Neural progenitor cell (in vitro differentiated cells): ENCODE data around the gene LGALS7B. TPM values are rescaled to one million over a fixed set of nuclear protein-coding genes. Genes with fewer than 3 reads are reported as not detected.
"Not testable (repeated sequence)": the region's sequence is repeated elsewhere in the genome, so short reads cannot be mapped to it uniquely, and the experiment has no call there.

ENCODE experiments used
- DNase-seq: peaks from one replicate; pipeline ENCODE4 v3.0.0-alpha.2; 2016; ENCODE audit warnings: low spot score
- H2AFZ ChIP-seq: fragments of 200-600 bp; sonication (generic); replicated peaks from 2 replicates; pipeline ENCODE4 v1.6.1; 2016; ENCODE audit warnings: antibody characterized with exemption
- H3F3A ChIP-seq: fragments of 200-600 bp; sonication (generic); 2 replicates; pipeline ENCODE4 v1.6.1; 2016; ENCODE audit warnings: antibody characterized with exemption, low read depth
- H3K27ac ChIP-seq: fragments of 200-600 bp; sonication (generic); 2 replicates; pipeline ENCODE4 v1.5.1; 2016; ENCODE audit warnings: mild to moderate bottlenecking
- H3K27me3 ChIP-seq: fragments of 200-600 bp; sonication (generic); 2 replicates; pipeline ENCODE4 v1.6.1; 2016; ENCODE audit warnings: mild to moderate bottlenecking, moderate library complexity
- H3K36me3 ChIP-seq: fragments of 200-600 bp; sonication (generic); 2 replicates; pipeline ENCODE4 v1.5.1; 2016
- H3K4me1 ChIP-seq: fragments of 200-600 bp; sonication (generic); 2 replicates; pipeline ENCODE4 v1.6.1; 2016; ENCODE audit warnings: mixed run types
- H3K4me2 ChIP-seq: fragments of 200-600 bp; sonication (generic); 2 replicates; pipeline ENCODE4 v1.6.1; 2016
- H3K4me3 ChIP-seq: fragments of 200-600 bp; sonication (generic); 2 replicates; pipeline ENCODE4 v1.5.1; 2016
- H3K79me2 ChIP-seq: fragments of 200-600 bp; sonication (generic); 2 replicates; pipeline ENCODE4 v1.6.1; 2016; ENCODE audit warnings: low read depth
- H3K9ac ChIP-seq: fragments of 200-600 bp; sonication (generic); 2 replicates; pipeline ENCODE4 v1.6.1; 2016
- H3K9me3 ChIP-seq: fragments of 200-600 bp; sonication (generic); 2 replicates; pipeline ENCODE4 v1.5.1; 2016; ENCODE audit warnings: low read depth
- H4K20me1 ChIP-seq: fragments of 200-600 bp; sonication (generic); 2 replicates; pipeline ENCODE4 v1.6.1; 2016; ENCODE audit warnings: low read depth
- H3K27ac Mint-ChIP-seq: 3 replicates; pipeline ENCODE4 v1.8.0; 2021; ENCODE audit warnings: mixed read lengths
- H3K27me3 Mint-ChIP-seq: 2 replicates; pipeline ENCODE4 v1.8.0; 2022; ENCODE audit warnings: low read depth, mild to moderate bottlenecking, inconsistent platforms, moderate library complexity, mixed read lengths; ENCODE audit not compliant: insufficient read depth
- H3K36me3 Mint-ChIP-seq: 3 replicates; pipeline ENCODE4 v1.8.0; 2021; ENCODE audit warnings: mixed read lengths
- H3K4me1 Mint-ChIP-seq: 3 replicates; pipeline ENCODE4 v1.8.0; 2021; ENCODE audit warnings: mixed read lengths
- H3K4me3 Mint-ChIP-seq: 3 replicates; pipeline ENCODE4 v1.8.0; 2021; ENCODE audit warnings: mild to moderate bottlenecking, moderate library complexity, mixed read lengths
- H3K9me3 Mint-ChIP-seq: 3 replicates; pipeline ENCODE4 v1.8.0; 2020; ENCODE audit warnings: mixed read lengths
- EZH2 ChIP-seq: fragments of 200-600 bp; sonication (generic); IDR thresholded peaks from 2 replicates; pipeline ENCODE4 v1.6.1; 2017; ENCODE audit warnings: antibody characterized with exemption, mild to moderate bottlenecking, moderate library complexity
- EZH2phosphoT487 ChIP-seq: fragments of 200-600 bp; sonication (generic); IDR thresholded peaks from 2 replicates; pipeline ENCODE4 v1.6.1; 2017; ENCODE audit warnings: antibody characterized with exemption
- total RNA-seq: library from RNA; depleted of rRNA; stranded (reverse); fragments of >200 nt; gene quantifications from 2 replicates; pipeline ENCODE4 v1.2.3, GENCODE V29; 2015; ENCODE audit warnings: low replicate concordance
- TF ChIP-seq, protein P1 (sequence below): fragments of 200-600 bp; sonication (generic); IDR thresholded peaks from 2 replicates; pipeline ENCODE4 v1.5.1; 2017; ENCODE audit warnings: antibody characterized with exemption, mild to moderate bottlenecking

The LGALS7B gene
- total RNA-seq, 1 donor from 2014 or later: not detected

DNA sequence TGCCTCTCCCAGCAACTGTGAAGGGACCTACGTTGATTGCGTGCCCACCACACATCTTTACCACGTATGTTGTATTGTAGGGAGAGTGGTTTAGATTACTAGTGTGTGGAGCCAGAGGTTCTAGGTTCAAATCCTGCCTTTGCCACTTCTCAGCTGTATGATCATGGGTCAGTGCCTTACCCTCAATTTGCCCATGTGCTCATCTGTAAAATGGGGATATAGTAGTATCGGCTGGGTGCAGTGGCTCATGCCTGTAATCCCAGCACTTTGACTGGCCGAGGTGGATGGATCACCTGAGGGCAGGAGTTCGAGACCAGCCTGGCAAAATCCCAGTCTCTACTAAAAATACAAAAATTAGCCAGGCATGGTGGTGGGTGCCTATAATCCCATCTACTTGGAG is 24.3 kb downstream of the LGALS7B start:
- Histone ChIP-seq H3K4me2 (no peak overlapping the region), H3K27me3 (no peaks in the 10 kb centered on the region), H3F3A (peaks cover under 1% of the 10 kb centered on the region), H3K36me3 (no peaks in the 10 kb centered on the region), H3K79me2 (no peaks in the 10 kb centered on the region), H3K9ac (no peak overlapping the region), H2AFZ (no peak overlapping the region), H4K20me1 (no peaks in the 10 kb centered on the region), H3K4me3 (no peak overlapping the region), H3K4me1 (no peaks in the 10 kb centered on the region), H3K27ac (no peak overlapping the region), H3K9me3 (no peaks in the 10 kb centered on the region)
- no peak overlapping the region for H3K27ac Mint-ChIP-seq
- no peak overlapping the region for H3K4me3 Mint-ChIP-seq
- H3K36me3 Mint-ChIP-seq: peaks cover 9% of the 10 kb centered on the region
- no peaks in the 10 kb centered on the region for H3K9me3 Mint-ChIP-seq
- H3K4me1 Mint-ChIP-seq: no peaks in the 10 kb centered on the region
- no peak for DNase-seq
- no peak for TF ChIP-seq EZH2phosphoT487
- TF ChIP-seq, protein P1, sequence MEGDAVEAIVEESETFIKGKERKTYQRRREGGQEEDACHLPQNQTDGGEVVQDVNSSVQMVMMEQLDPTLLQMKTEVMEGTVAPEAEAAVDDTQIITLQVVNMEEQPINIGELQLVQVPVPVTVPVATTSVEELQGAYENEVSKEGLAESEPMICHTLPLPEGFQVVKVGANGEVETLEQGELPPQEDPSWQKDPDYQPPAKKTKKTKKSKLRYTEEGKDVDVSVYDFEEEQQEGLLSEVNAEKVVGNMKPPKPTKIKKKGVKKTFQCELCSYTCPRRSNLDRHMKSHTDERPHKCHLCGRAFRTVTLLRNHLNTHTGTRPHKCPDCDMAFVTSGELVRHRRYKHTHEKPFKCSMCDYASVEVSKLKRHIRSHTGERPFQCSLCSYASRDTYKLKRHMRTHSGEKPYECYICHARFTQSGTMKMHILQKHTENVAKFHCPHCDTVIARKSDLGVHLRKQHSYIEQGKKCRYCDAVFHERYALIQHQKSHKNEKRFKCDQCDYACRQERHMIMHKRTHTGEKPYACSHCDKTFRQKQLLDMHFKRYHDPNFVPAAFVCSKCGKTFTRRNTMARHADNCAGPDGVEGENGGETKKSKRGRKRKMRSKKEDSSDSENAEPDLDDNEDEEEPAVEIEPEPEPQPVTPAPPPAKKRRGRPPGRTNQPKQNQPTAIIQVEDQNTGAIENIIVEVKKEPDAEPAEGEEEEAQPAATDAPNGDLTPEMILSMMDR: no peak
- no peak for TF ChIP-seq EZH2
- H3K27me3 Mint-ChIP-seq: peaks cover 4% of the 10 kb centered on the region

DNA sequence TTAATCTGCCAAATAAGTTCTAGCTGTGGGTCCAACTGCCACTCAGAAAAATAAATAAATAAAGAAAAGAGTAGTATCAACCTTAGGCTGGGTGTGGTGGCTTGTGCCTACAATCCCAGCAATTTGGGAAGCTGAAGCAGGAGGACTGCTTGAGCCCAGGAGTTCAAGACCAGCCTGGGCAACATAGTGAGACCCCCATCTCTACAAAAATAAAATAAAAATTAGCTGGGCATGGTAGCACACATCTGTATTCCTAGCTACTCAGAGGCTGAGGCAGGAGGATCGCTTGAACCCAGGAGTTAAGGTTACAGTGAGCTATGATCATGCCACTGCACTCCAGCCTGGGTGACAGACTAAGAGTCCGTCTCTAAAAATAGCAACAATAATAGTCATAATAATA is 24.9 kb downstream of the LGALS7B start:
- H3K79me2 ChIP-seq, H3K36me3 ChIP-seq, H3K36me3 Mint-ChIP-seq, H3K4me2 ChIP-seq, H3F3A ChIP-seq, H3K9me3 Mint-ChIP-seq, H4K20me1 ChIP-seq, DNase-seq, H3K4me1 ChIP-seq, H3K27ac Mint-ChIP-seq, H3K27ac ChIP-seq, H3K9ac ChIP-seq, H2AFZ ChIP-seq, H3K27me3 ChIP-seq, H3K4me1 Mint-ChIP-seq, H3K9me3 ChIP-seq, H3K4me3 Mint-ChIP-seq, H3K27me3 Mint-ChIP-seq, H3K4me3 ChIP-seq: not testable (repeated sequence)

DNA sequence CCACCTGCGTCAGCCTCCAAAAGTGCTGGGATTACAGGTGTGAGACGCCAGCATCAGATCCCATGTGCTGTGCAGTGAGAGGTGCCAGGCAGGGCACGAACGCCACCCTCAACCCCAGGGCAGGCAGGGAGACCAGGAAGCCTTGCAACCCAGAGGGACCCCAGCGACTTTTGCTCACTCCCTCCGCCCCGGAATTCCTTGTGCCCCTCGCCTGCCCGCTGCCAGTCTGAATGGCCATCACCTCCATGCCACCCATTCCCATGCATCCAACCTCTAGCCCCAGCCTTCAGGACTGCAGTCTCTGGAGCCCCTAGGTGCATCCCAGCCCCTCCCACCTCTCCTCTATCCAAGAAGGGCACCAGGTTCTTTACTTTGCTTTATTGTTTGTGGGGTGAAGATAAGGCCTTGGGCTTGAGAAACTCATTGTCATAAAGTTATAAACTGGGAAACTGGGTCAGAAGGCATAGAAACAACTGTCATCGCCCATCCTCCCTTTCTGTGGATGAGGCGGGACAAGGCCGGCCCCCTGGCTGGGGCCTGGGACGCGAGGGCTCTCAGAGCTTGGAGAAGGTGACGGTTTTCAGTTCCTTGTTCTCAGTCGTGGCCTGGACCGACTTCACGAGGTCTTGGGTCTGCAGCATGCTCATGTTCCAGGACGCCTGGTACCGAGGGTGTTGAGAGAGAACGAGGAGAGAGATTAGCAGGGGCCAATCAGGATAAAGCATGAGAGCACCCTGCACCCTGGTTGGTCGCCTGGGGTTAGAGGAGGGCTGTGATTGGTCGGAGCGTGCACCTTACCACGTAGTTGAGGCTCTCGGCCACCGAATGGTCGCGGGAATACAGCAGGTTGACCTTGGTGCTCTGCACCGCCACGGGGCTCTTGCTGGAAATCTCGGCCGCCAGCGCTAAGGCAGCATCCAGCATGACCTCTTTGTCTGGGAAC is 26.3 kb downstream of the LGALS7B start:
- H2AFZ ChIP-seq: no peak overlapping the region
- H3K4me2 ChIP-seq: no peak overlapping the region
- DNase-seq: no peak
- H3K4me3 Mint-ChIP-seq: no peak overlapping the region
- no peaks in the 10 kb centered on the region for H3K4me1 ChIP-seq
- H4K20me1 ChIP-seq: no peaks in the 10 kb centered on the region
- H3K27me3 ChIP-seq: no peaks in the 10 kb centered on the region
- no peak overlapping the region for H3K9ac ChIP-seq
- H3K4me1 Mint-ChIP-seq: peaks cover 6% of the 10 kb centered on the region
- no peak overlapping the region for H3K4me3 ChIP-seq
- TF ChIP-seq EZH2phosphoT487: no peak
- no peak for TF ChIP-seq EZH2
- TF ChIP-seq, protein P1: no peak
- H3K79me2 ChIP-seq: no peaks in the 10 kb centered on the region
- no peaks in the 10 kb centered on the region for H3K36me3 ChIP-seq
- no peaks in the 10 kb centered on the region for H3F3A ChIP-seq
- no peak overlapping the region for H3K27ac ChIP-seq
- H3K27me3 Mint-ChIP-seq: peaks cover 6% of the 10 kb centered on the region
- H3K9me3 ChIP-seq: no peaks in the 10 kb centered on the region
- no peaks in the 10 kb centered on the region for H3K9me3 Mint-ChIP-seq
- peaks cover 11% of the 10 kb centered on the region for H3K36me3 Mint-ChIP-seq
- no peak overlapping the region for H3K27ac Mint-ChIP-seq

DNA sequence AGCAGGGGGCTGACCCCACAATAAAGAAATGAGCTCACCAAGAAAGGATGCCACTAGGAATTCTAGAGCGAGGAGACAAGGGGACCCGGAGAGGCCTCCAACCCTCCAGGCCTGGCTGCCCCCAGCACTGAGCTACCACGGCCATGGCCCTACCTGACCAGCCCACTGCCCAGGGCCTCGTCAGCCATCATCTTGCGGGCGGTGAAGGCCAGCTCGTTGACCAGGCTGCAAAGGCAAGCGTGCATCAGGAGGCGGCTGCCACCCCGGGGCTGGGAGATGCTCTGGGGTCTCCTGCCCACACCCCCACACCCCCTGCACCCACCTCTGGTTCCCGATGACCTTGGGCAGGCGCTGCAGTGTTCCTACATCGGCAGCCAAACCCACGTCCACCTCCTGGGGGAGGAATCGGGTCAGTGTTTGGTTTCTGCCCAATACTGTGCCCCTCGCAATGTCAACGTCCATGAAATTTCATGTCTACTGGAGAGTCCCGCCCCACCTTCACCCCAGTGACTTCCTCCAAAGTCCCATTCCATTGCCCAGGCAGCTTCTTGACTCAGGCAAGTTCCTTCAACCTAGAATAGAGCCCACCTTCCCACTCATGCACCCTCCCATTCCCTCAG is 27.2 kb downstream of the LGALS7B start:
- Histone ChIP-seq H3K4me2 (no peak overlapping the region), H3K9ac (no peak overlapping the region), H3K36me3 (no peaks in the 10 kb centered on the region), H3K4me3 (no peak overlapping the region), H2AFZ (no peak overlapping the region), H3F3A (no peaks in the 10 kb centered on the region), H3K9me3 (no peaks in the 10 kb centered on the region), H3K27me3 (no peaks in the 10 kb centered on the region), H3K79me2 (no peaks in the 10 kb centered on the region), H4K20me1 (no peaks in the 10 kb centered on the region), H3K4me1 (no peaks in the 10 kb centered on the region), H3K27ac (no peak overlapping the region)
- peaks cover 6% of the 10 kb centered on the region for H3K27me3 Mint-ChIP-seq
- no peak overlapping the region for H3K27ac Mint-ChIP-seq
- H3K4me3 Mint-ChIP-seq: no peak overlapping the region
- peaks cover 14% of the 10 kb centered on the region for H3K36me3 Mint-ChIP-seq
- H3K4me1 Mint-ChIP-seq: peaks cover 12% of the 10 kb centered on the region
- TF ChIP-seq EZH2phosphoT487 (no peak), EZH2 (no peak)
- TF ChIP-seq, protein P1: no peak
- no peak for DNase-seq
- no peaks in the 10 kb centered on the region for H3K9me3 Mint-ChIP-seq
